GM12875 (cell line): ENCODE results near the gene MPND.

Experiments
- H3K4me3 ChIP-seq: one replicate; pipeline ENCODE4 v1.5.1; 2011; ENCODE audit warnings: low read depth, low read length, control low read depth
- CTCF ChIP-seq: IDR thresholded peaks from 2 replicates; pipeline ENCODE4 v1.5.1; 2011; ENCODE audit warnings: low read depth, mild to moderate bottlenecking, control low read depth, inconsistent platforms, low read length, moderate library complexity, borderline replicate concordance; ENCODE audit not compliant: insufficient read depth

The MPND gene

GRCh38 chr19:4305659-4306058 is 37.7 kb upstream of the MPND start:
- TF ChIP-seq CTCF, result no peak
- H3K4me3 ChIP-seq, result no peak overlapping the region

- no peak overlapping the region for H3K4me3 ChIP-seq
- TF ChIP-seq CTCF, result no peak
These were observed 32.9 kb upstream of the MPND start for GRCh38 chr19:4310247-4311121.

GRCh38 chr19:4313847-4314490 is 29.4 kb upstream of the MPND start:
- no peak overlapping the region for H3K4me3 ChIP-seq
- TF ChIP-seq CTCF, result no peak

GRCh38 chr19:4316956-4317355 is 26.4 kb upstream of the MPND start:
- H3K4me3 ChIP-seq, result no peak overlapping the region
- TF ChIP-seq CTCF, result no peak

- TF ChIP-seq CTCF, result no peak
These were observed 24.9 kb upstream of the MPND start for GRCh38 chr19:4318460-4318859.

GRCh38 chr19:4319067-4319718 is 24.2 kb upstream of the MPND start:
- no peak overlapping the region for H3K4me3 ChIP-seq
- no peak for TF ChIP-seq CTCF

More at GRCh38 chr19:4318460-4318859, 24.9 kb upstream of the MPND start:
- no peak overlapping the region for H3K4me3 ChIP-seq
